ENCODE measurements around the gene ZFP36L2. TPM values are rescaled to one million over a fixed set of nuclear protein-coding genes. Genes with fewer than 3 reads are reported as not detected.

The ZFP36L2 gene, protein sequence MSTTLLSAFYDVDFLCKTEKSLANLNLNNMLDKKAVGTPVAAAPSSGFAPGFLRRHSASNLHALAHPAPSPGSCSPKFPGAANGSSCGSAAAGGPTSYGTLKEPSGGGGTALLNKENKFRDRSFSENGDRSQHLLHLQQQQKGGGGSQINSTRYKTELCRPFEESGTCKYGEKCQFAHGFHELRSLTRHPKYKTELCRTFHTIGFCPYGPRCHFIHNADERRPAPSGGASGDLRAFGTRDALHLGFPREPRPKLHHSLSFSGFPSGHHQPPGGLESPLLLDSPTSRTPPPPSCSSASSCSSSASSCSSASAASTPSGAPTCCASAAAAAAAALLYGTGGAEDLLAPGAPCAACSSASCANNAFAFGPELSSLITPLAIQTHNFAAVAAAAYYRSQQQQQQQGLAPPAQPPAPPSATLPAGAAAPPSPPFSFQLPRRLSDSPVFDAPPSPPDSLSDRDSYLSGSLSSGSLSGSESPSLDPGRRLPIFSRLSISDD
- 2.3 and 3.9 TPM in 2 replicates for total RNA-seq

DNA sequence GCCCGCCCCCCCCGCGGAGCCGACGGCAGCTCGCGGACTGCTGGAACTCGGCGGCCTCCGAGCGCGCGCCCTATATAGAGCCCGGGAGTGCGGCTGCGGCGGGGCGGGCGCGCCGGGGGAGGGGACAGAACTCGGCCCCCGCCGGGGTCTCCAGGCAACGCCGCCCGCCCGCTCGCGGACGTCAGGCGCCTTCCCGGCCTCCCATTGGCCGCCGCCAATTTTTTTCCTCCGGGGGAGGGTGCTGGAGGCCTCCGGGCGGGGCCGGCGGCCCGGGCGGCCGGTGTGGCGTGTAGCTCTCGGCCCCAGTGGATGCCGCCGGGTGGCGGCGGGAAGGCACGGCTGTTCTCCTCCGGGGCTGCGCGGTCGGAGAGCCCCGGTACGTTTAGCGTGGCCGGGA is at the start of gene ZFP36L2:
Gene ZFP36L2 (minus strand): TSS at position 49 of the 397 bp plus-strand sequence. CDS start 291 bp downstream, outside the sequence.

